Measurements from ENCODE around the gene KNL1.

DNA sequence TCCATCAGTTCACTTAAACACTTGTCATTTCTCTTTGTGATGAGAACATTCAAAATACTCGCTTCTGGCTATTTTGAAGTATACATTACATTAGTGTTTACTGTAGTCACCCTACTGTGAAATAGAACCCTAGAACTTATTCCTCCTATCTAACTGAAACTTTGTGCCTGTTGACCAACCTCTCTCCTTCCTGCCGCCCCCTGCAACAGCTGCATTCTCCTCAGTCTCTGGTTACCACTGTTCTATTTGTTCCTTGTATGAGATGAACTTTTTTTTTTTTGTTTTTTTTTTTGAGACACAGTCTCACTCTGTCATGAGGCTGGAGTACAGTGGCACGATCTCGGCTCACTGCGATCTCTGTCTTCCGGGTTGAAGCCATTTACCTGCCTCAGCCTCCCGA is 103.9 kb downstream of the KNL1 start:
- TF ChIP-seq, protein P1, sequence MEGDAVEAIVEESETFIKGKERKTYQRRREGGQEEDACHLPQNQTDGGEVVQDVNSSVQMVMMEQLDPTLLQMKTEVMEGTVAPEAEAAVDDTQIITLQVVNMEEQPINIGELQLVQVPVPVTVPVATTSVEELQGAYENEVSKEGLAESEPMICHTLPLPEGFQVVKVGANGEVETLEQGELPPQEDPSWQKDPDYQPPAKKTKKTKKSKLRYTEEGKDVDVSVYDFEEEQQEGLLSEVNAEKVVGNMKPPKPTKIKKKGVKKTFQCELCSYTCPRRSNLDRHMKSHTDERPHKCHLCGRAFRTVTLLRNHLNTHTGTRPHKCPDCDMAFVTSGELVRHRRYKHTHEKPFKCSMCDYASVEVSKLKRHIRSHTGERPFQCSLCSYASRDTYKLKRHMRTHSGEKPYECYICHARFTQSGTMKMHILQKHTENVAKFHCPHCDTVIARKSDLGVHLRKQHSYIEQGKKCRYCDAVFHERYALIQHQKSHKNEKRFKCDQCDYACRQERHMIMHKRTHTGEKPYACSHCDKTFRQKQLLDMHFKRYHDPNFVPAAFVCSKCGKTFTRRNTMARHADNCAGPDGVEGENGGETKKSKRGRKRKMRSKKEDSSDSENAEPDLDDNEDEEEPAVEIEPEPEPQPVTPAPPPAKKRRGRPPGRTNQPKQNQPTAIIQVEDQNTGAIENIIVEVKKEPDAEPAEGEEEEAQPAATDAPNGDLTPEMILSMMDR (IDR thresholded peaks at IDR 0.05): no peak
- no peak for TF ChIP-seq POLR2A (IDR thresholded peaks at IDR 0.05)
- TF ChIP-seq EP300 (IDR thresholded peaks at IDR 0.05): no peak
